Metanephros (tissue), 1 donor: ENCODE measurements around the gene KRTAP5-3. TPM values are rescaled to one million over a fixed set of nuclear protein-coding genes. Genes with fewer than 3 reads are reported as not detected.

Source experiments
- total RNA-seq: library from RNA; depleted of rRNA; stranded (reverse); fragments of >200 nt; gene quantifications from one replicate; pipeline ENCODE4 v1.2.3, GENCODE V29; 2014

The KRTAP5-3 gene, protein sequence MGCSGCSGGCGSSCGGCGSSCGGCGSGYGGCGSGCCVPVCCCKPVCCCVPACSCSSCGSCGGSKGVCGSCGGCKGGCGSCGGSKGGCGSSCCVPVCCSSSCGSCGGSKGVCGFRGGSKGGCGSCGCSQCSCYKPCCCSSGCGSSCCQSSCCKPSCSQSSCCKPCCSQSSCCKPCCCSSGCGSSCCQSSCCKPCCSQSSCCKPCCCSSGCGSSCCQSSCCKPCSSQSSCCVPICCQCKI
- not detected for total RNA-seq

DNA sequence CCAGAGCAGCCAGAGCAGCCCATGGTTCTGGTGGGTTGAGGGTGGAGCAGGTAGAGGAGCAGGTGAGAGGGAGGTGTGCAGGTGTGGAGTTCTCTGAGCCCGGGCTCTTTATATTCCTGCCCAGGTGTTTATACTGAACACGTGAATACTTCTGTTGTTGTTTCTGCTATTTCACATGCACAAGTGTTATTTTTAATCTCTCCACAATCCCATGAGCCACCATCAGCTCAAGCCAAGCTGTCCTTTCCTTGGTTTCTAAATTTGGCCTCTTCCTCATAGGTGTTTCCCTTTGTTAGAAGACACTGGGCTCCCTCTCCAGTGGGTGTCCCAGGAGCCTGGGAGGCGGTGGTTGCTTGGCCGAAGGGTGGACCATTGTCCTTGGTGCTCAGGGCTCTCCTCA is at the start of gene KRTAP5-3:
Gene KRTAP5-3, minus strand, starts transcription at position 101 of the 400 bp plus-strand sequence. Its CDS starts 78 bp downstream, at position 23.

DNA sequence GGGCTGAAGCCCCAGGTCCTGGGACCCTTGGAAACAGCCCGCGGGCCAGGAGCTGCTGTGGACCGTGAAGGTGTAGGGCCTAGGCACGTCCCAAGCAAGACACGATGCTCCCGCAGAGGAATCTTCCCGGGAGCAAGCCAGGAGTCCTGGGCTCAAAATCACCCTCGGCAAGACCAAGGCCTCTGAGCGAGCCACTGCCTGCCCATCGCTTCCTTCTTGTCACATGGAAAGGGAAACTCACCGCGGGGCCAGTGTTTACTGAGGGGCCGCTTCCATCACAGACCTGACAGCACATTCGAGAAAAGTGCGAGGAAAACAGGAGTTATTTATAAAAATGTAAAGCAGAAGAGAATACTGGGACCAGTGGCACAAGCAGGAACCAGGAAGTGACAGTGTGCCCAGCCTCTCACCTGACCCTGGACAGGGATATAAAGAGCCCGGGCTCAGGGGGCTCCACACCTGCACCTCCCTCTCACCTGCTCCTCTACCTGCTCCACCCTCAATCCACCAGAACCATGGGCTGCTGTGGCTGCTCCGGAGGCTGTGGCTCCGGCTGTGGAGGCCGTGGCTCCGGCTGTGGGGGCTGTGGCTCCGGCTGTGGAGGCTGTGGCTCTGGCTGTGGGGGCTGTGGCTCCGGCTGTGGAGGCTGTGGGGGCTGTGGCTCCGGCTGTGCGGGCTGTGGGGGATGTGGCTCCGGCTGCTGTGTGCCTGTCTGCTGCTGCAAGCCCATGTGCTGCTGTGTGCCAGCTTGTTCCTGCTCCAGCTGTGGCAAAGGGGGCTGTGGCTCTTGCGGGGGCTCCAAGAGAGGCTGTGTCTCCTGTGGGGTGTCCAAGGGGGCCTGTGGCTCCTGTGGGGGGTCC is 21.3 kb upstream of the KRTAP5-3 start, which contains the start of gene KRTAP5-5:
Gene KRTAP5-5, plus strand, starts transcription at position 450 of the 860 bp plus-strand sequence. Its CDS starts 66 bp downstream, at position 516.

DNA sequence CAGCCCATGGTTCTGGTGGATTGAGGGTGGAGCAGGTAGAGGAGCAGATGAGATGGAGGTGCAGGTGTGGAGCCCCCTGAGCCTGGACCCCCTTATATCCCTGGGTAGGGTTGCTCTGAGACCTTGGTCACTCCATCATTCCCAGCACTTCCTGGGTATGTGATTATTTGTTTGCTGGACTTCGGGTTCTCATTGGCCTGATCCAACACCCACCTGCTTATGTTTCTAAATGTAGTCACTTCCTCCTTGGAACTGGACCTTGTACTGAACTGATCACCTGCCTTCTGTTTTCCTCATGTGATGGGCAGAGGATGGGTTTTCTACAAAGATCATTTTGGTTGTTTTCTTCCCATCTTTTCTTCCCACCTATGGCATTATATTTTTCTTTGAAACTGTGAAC is 13.8 kb upstream of the KRTAP5-3 start, which contains the start of gene KRTAP5-4:
Gene KRTAP5-4, minus strand, starts transcription at position 53 of the 400 bp plus-strand sequence. Its CDS starts 45 bp downstream, at position 8.

DNA sequence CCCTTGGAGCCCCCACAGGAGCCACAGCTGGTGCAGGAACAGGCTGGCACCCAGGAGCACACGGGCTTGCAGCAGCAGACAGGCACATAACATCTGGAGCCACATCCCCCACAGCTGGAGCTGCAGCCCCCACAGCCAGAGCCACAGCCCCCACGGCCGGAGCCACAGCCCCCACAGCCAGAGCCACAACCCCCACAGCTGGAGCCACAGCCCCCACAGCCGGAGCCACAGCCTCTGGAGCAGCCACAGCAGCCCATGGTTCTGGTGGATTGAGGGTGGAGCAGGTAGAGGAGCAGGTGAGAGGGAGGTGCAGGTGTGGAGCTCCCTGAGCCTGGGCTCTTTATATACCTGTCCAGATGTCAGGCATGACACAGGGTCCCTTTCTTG is 10.3 kb downstream of the KRTAP5-3 start, which contains the start of gene KRTAP5-2:
Gene KRTAP5-2, minus strand, starts transcription at position 301 of the 387 bp plus-strand sequence. Its CDS starts 44 bp downstream, at position 257.

DNA sequence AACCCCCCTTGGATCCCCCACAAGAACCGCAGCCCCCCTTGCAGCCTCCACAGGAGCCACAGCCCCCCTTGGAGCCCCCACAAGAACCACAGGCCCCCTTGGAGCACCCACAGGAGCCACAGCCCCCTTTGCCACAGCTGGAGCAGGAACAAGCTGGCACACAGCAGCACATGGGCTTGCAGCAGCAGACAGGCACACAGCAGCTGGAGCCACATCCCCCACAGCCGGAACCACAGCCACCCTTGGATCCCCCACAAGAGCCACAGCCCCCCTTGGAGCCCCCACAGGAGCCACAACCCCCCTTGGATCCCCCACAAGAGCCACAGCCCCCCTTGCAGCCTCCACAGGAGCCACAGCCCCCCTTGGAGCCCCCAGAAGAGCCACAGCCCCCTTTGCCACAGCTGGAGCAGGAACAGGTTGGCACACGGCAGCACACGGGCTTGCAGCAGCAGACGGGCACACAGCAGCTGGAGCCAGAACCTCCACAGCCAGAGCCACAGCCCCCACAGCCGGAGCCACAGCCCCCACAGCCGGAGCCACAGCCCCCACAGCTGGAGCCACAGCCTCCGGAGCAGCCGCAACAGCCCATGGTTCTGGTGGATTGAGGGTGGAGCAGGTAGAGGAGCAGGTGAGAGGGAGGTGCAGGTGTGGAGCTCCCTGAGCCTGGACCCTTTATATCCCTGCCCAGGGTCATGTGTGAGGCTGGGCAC is 23.4 kb downstream of the KRTAP5-3 start, which contains the start of gene KRTAP5-1:
Gene KRTAP5-1, minus strand, starts transcription at position 623 of the 710 bp plus-strand sequence. Its CDS starts 34 bp downstream, at position 589.

DNA sequence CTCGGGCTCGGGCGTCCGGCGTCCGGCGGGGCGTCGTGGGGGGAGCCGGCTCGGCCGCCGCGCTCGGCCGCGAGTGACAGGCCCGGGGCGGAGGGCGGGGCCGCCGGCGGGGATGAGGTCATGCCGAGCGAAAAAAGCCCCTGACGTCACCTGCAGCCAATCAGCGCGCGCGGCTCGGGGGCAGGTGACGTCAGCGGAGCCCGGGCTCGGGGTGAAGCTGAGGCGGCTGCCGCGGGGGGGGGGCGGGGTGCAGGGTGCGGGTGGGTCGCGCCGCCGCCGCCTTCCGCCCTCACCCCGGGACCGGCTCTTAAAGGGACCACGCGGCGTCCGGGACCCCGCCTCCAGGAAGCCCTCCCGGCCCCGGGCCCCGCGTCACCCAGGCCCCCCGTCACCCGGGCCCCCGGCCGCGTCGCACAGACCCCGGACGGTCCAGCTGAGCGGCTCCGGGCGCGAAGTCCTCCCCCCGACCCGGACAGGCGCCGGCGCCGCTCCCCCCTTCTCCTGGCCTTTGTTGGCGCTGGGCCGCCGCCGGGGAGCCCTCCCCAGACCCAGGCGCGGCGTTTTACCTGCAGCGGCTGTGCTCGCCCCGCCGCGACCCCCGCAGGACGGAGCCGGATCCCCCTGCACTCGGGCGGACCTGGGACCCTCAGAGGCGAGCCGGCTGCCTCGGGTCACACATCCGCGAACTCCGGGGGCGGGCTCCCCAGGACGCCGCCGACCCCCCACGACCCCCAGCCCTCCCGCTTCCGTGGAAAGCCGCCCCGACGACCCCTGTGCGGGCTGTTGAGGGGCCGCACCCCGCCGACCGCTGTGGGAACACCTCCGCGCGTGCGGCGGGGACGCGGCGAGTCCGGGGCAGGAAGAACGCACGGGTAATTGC is 35.8 kb downstream of the KRTAP5-3 start, which contains the start of gene DUSP8:
Gene DUSP8, minus strand, starts transcription at position 75 of the 880 bp plus-strand sequence. CDS start 6,445 bp downstream, outside the sequence.

Other genes starting within 250 kb of the KRTAP5-3 start
- gene BRSK2, start 218.5 kb downstream of the KRTAP5-3 start, total RNA-seq, result 0.47 TPM
- 32.3 TPM for gene MOB2, start 121.7 kb downstream of the KRTAP5-3 start, total RNA-seq
- gene DUSP8, start 36.2 kb downstream of the KRTAP5-3 start, total RNA-seq, result 4.3 TPM
- gene KRTAP5-1, start 23.2 kb downstream of the KRTAP5-3 start, total RNA-seq, result not detected
- gene KRTAP5-2, start 10.2 kb downstream of the KRTAP5-3 start, total RNA-seq, result not detected
- gene KRTAP5-4, start 13.7 kb upstream of the KRTAP5-3 start, total RNA-seq, result not detected
- gene KRTAP5-5, start 21.3 kb upstream of the KRTAP5-3 start, total RNA-seq, result not detected
- gene KRTAP5-6, start 88.7 kb upstream of the KRTAP5-3 start, total RNA-seq, result not detected
- gene IFITM10, start 142.1 kb upstream of the KRTAP5-3 start, total RNA-seq, result 0.35 TPM
- gene CTSD, start 155.5 kb upstream of the KRTAP5-3 start, total RNA-seq, result 236 TPM
- 0.82 TPM for gene SYT8, start 226.5 kb upstream of the KRTAP5-3 start, total RNA-seq
- gene TNNI2, start 230.5 kb upstream of the KRTAP5-3 start, total RNA-seq, result 526 TPM
- 23.6 TPM for gene LSP1, start 244.6 kb upstream of the KRTAP5-3 start, total RNA-seq